ENCODE measurements around the gene GKN1.
A peak's percentile ranks its signal among the peaks of the same experiment; 100 is the strongest.

The GKN1 gene

GRCh38 chr2:68961380-68961779 lies 13.1 kb upstream of the GKN1 start:
- DNase-seq (ENCODE audit: low spot score) = no peak

- DNase-seq (ENCODE audit: low spot score) = no peak
Observed at GRCh38 chr2:68964282-68964681, 10.2 kb upstream of the GKN1 start.

- no peak for DNase-seq (ENCODE audit: low spot score)
Observed at GRCh38 chr2:68968221-68968620, 6.2 kb upstream of the GKN1 start.

- DNase-seq (ENCODE audit: low spot score) = no peak
Observed at GRCh38 chr2:68969736-68970490, 4.5 kb upstream of the GKN1 start.

GRCh38 chr2:68970566-68971265 lies 3.7 kb upstream of the GKN1 start:
- DNase-seq (ENCODE audit: low spot score) = no peak

- no peak for DNase-seq (ENCODE audit: low spot score)
Observed at GRCh38 chr2:68971591-68972231, 2.7 kb upstream of the GKN1 start.

GRCh38 chr2:68974946-68975665 lies 670 bp downstream of the GKN1 start:
- DNase-seq (ENCODE audit: low spot score) = no peak

GRCh38 chr2:68975844-68976243 lies 1.4 kb downstream of the GKN1 start:
- DNase-seq (ENCODE audit: low spot score) = no peak

- DNase-seq (ENCODE audit: low spot score) = no peak
Observed at GRCh38 chr2:68977453-68977852, 3.0 kb downstream of the GKN1 start.

- no peak for DNase-seq (ENCODE audit: low spot score)
Observed at GRCh38 chr2:68978098-68978497, 3.7 kb downstream of the GKN1 start.

- no peak for DNase-seq (ENCODE audit: low spot score)
Observed at GRCh38 chr2:68980956-68981355, 6.5 kb downstream of the GKN1 start.

- peak; percentile 42 for DNase-seq (ENCODE audit: low spot score)
Observed at GRCh38 chr2:68987021-68987503, 12.6 kb downstream of the GKN1 start.

- no peak for DNase-seq (ENCODE audit: low spot score)
Observed at GRCh38 chr2:68989035-68989434, 14.6 kb downstream of the GKN1 start.

- DNase-seq (ENCODE audit: low spot score) = no peak
Observed at GRCh38 chr2:68992341-68992740, 17.9 kb downstream of the GKN1 start.

GRCh38 chr2:68992933-68993332 lies 18.5 kb downstream of the GKN1 start:
- DNase-seq (ENCODE audit: low spot score) = no peak

GRCh38 chr2:68993660-68994059 lies 19.2 kb downstream of the GKN1 start:
- DNase-seq (ENCODE audit: low spot score) = peak; percentile 28

GRCh38 chr2:68994864-68995263 lies 20.4 kb downstream of the GKN1 start:
- DNase-seq (ENCODE audit: low spot score) = no peak

- no peak for DNase-seq (ENCODE audit: low spot score)
Observed at GRCh38 chr2:68995916-68996315, 21.5 kb downstream of the GKN1 start.

- DNase-seq (ENCODE audit: low spot score) = no peak
Observed at GRCh38 chr2:68997401-68997800, 23.0 kb downstream of the GKN1 start.

- DNase-seq (ENCODE audit: low spot score) = no peak
Observed at GRCh38 chr2:69001879-69002278, 27.4 kb downstream of the GKN1 start.

- DNase-seq (ENCODE audit: low spot score) = no peak
Observed at GRCh38 chr2:69003731-69004130, 29.3 kb downstream of the GKN1 start.

- DNase-seq (ENCODE audit: low spot score) = no peak
Observed at GRCh38 chr2:69007169-69007568, 32.7 kb downstream of the GKN1 start.
